Tibial artery (tissue), 4 donors: ENCODE results near the gene HSDL2.
"Not testable (repeated sequence)": the region's sequence is repeated elsewhere in the genome, so short reads cannot be mapped to it uniquely, and the experiment has no call there.

Experiments used
- DNase-seq, 2 donors: peaks; one replicate each; pipeline ENCODE4 v3.0.0-alpha.2; 2019
- H3K27ac ChIP-seq, 2 donors: fragments of 200-600 bp; sonication (generic) in 1 of 2; 1 replicate in 1 of 2; 2 replicates in 1 of 2; pipeline ENCODE4 v1.5.1; 2018 to 2019; ENCODE audit warnings: mild to moderate bottlenecking in 1 of 2
- H3K27me3 ChIP-seq, 2 donors: fragments of 200-600 bp; sonication (generic) in 1 of 2; one replicate each; pipeline versions ENCODE4 v1.5.1 to v1.6.0; 2016 to 2019
- H3K36me3 ChIP-seq, 3 donors: fragments of 200-600 bp; sonication (generic) in 2 of 3; one replicate each; pipeline ENCODE4 v1.5.1; 2016 to 2019; ENCODE audit warnings: mild to moderate bottlenecking in 2 of 3
- H3K4me1 ChIP-seq, 4 donors: fragments of 200-600 bp; sonication (generic) in 2 of 4; 1 replicate in 3 of 4; 2 replicates in 1 of 4; pipeline ENCODE4 v1.5.1; 2016 to 2019
- H3K4me3 ChIP-seq, 2 donors: fragments of 200-600 bp; sonication (generic) in 1 of 2; 1 replicate in 1 of 2; 2 replicates in 1 of 2; pipeline ENCODE4 v1.5.1; 2018 to 2019; ENCODE audit warnings: mild to moderate bottlenecking in 2 of 2
- H3K9me3 ChIP-seq, 3 donors: fragments of 200-600 bp; sonication (generic) in 1 of 3; one replicate each; pipeline ENCODE4 v1.5.1; 2016 to 2019
- CTCF ChIP-seq, 2 experiments: fragments of 200-600 bp in 1 of 2; fragments of 450-650 bp in 1 of 2; IDR thresholded peaks; one replicate each; pipeline ENCODE4 v1.5.1; 2017 to 2019; ENCODE audit warnings: antibody characterized with exemption in 2 of 2, mild to moderate bottlenecking in 1 of 2, moderate library complexity in 1 of 2
- intact Hi-C: fragments of 100-400 bp; cut with DNase I; formaldehyde crosslinking; loops from one replicate; pipeline ENCODE4 v1.15.0; 2023; ENCODE audit warnings: low total_unique reads

HSDL2 gene

GRCh38 chr9:112505086-112505485 is 125.2 kb downstream of the HSDL2 start:
- no peak for TF ChIP-seq CTCF (IDR thresholded peaks at IDR 0.05)
- Histone ChIP-seq H3K4me1 (peaks cover 0 to 12% (median 5%) of the 10 kb centered on the region in 4 donors), H3K36me3 (no peaks in the 10 kb centered on the region), H3K27me3 (no peaks in the 10 kb centered on the region), H3K9me3 (no peaks in the 10 kb centered on the region), H3K4me3 (no peak overlapping the region), H3K27ac (no peak overlapping the region)
- intact Hi-C loops = no loop called here
- no peak for DNase-seq

- H3K36me3 ChIP-seq = no peaks in the 10 kb centered on the region
- DNase-seq = no peak
- peaks cover 0 to 16% (median 4%) of the 10 kb centered on the region in 4 donors for H3K4me1 ChIP-seq
- no peaks in the 10 kb centered on the region for H3K27me3 ChIP-seq
- H3K4me3 ChIP-seq = no peak overlapping the region
- no peak for TF ChIP-seq CTCF (IDR thresholded peaks at IDR 0.05)
- no peak overlapping the region for H3K27ac ChIP-seq
- intact Hi-C loops = no loop called here
- H3K9me3 ChIP-seq = no peaks in the 10 kb centered on the region
Observed at GRCh38 chr9:112505607-112506006, 125.7 kb downstream of the HSDL2 start.

- Histone ChIP-seq H3K27ac (no peak overlapping the region), H3K4me3 (no peak overlapping the region), H3K27me3 (no peaks in the 10 kb centered on the region), H3K4me1 (peaks cover 0 to 20% (median 3%) of the 10 kb centered on the region in 4 donors), H3K9me3 (no peaks in the 10 kb centered on the region), H3K36me3 (no peaks in the 10 kb centered on the region)
- intact Hi-C loops = no loop called here
- no peak for TF ChIP-seq CTCF (IDR thresholded peaks at IDR 0.05)
- no peak for DNase-seq
Observed at GRCh38 chr9:112506571-112506970, 126.7 kb downstream of the HSDL2 start.

- no peak for TF ChIP-seq CTCF (IDR thresholded peaks at IDR 0.05)
- Histone ChIP-seq H3K36me3 (no peaks in the 10 kb centered on the region), H3K4me3 (no peak overlapping the region), H3K27me3 (no peaks in the 10 kb centered on the region), H3K9me3 (no peaks in the 10 kb centered on the region), H3K4me1 (peaks cover 0 to 22% (median 3%) of the 10 kb centered on the region in 4 donors), H3K27ac (no peak overlapping the region)
- DNase-seq = no peak
- intact Hi-C loops = no loop called here
Observed at GRCh38 chr9:112507001-112507680, 127.2 kb downstream of the HSDL2 start.

GRCh38 chr9:112508377-112508776 is 128.5 kb downstream of the HSDL2 start:
- Histone ChIP-seq H3K9me3 (no peaks in the 10 kb centered on the region), H3K4me1 (peaks cover 0 to 13% (median 1%) of the 10 kb centered on the region in 4 donors), H3K4me3 (no peak overlapping the region), H3K27me3 (no peaks in the 10 kb centered on the region), H3K27ac (no peak overlapping the region), H3K36me3 (no peaks in the 10 kb centered on the region)
- DNase-seq = no peak
- TF ChIP-seq CTCF (IDR thresholded peaks at IDR 0.05) = no peak
- intact Hi-C loops = no loop called here

- H3K27me3 ChIP-seq, H3K4me3 ChIP-seq, H3K27ac ChIP-seq, DNase-seq, intact Hi-C loops, H3K36me3 ChIP-seq, H3K9me3 ChIP-seq: not testable (repeated sequence)
- H3K4me1 ChIP-seq = peaks cover 0 to 11% (median 1%) of the 10 kb centered on the region in 4 donors
Observed at GRCh38 chr9:112512377-112512776, 132.5 kb downstream of the HSDL2 start.
